HG02798 (cell line): Measurements from ENCODE around the gene CFI.
A peak's percentile ranks its signal among the peaks of the same experiment; 100 is the strongest.

Experiments used
- ATAC-seq: cut with Tn5 transposase; IDR thresholded peaks from one replicate; pipeline ENCODE4 v1.9.1; 2021; ENCODE audit warnings: mild to moderate bottlenecking; ENCODE audit not compliant: unreplicated experiment, poor library complexity

Gene CFI

DNA sequence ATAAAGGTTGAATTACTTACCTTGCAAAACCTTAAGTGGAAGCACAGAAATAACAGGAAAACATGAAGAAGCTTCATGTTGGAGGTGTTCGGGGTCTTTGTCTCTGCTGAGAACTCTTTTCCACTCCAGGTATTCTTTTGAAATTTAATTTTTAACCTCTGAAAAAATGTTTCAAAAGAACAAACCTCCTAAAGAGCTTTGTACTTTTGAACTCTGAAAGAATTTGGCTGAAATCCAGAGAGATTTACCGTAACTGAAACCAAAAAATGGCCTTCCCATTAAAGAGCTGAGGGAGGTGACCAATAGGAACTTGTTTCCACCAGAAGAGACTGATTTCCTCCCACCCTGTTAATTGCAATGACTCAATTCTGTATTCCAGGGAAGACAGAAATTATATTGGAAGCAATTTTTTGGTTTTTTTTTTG lies at the start of gene CFI:
Gene CFI, minus strand, starts transcription at position 105 of the 425 bp plus-strand sequence. Its CDS starts 28 bp downstream, at position 77.
- no peak for ATAC-seq

DNA sequence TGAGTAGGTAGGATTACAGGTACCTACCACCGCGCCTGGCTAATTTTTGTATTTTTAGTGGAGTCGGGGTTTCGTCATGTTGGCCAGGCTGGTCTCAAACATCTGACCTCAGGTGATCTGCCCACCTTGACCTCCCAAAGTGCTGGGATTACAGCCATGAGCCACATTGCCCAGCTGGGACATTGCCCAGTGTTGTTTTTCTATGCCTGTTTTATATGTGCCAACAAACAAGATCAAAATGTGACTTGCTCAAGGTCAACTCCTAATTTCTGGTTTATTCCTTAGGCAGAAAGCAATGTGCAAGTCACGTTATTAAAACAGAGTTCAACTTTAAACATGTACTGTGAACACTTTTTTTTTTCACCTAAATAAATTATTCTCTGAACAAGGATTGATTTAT lies 48.8 kb upstream of the CFI start:
- no peak for ATAC-seq

- no peak for ATAC-seq
These were observed 46.7 kb upstream of the CFI start for GRCh38 chr4:109848501-109848900.

GRCh38 chr4:109847896-109848442 lies 46.2 kb upstream of the CFI start, which contains the start of gene LRIT3:
Gene LRIT3, plus strand, starts transcription at chr4:109848107. Its CDS starts 95 bp downstream, at chr4:109848202.
- ATAC-seq = no peak

GRCh38 chr4:109846395-109847098 lies 44.7 kb upstream of the CFI start:
- ATAC-seq = no peak

DNA sequence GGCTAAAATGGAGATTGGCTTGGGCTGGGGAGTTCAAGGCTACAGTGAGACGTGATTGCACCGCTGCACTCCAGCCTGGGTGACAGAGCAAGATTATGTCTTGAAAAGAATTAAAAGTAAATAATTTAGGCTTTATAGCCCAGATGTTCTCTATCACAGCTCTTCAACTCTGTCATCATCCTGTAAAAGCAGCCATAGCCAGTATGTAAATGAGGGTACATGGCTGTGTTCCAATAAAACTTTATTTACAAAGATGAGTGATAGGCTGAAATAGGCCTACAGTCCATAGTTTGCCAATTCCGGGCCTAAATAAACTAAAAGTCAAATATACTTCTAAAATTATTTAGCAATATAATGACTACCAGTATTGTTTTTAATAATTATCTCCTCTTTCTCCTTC lies 35.2 kb upstream of the CFI start:
- no peak for ATAC-seq

- ATAC-seq = no peak
These were observed 32.0 kb upstream of the CFI start for GRCh38 chr4:109833756-109834155.

DNA sequence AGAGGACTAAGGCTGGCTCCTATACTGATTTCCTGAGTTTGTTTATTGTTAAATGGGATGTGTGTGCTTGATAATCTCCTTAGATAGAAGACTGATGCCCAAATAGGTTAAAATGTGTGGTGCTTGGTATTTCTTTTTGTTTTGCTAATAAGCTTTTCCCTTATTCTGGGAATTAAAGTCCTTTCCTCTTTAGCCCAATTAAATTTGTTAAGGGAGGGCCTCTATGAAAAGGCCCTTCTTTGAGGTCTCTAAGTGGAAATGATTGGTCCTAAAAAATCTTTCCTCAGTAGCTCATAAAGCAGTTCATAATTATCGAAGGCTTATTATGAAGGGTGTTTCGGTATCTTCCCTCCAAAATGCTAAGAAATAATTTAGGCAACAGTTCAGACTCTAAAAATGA lies 25.9 kb upstream of the CFI start, which contains the start of gene RRH:
Gene RRH, plus strand, starts transcription at position 301 of the 400 bp plus-strand sequence. Its CDS starts 56 bp downstream, at position 357.
- no peak for ATAC-seq

DNA sequence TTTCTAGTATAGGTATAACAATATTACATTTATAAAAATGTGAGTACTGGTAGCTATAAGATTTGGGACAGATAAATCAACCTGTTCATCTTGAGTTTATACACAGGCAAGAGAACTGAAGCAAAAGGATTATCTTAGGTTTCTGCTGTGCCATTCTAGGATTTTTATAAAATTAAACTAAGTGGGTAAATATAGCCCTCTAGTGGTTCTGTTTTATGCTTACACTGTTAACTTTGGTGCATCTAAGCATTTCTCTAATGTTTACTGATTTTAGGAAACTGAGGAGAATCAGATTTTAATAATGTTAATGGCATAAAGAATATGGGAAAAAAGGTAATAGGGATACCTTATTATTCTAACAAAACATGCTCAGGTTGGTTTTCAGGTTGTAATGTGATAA lies 24.9 kb upstream of the CFI start:
- ATAC-seq = peak; percentile 70

DNA sequence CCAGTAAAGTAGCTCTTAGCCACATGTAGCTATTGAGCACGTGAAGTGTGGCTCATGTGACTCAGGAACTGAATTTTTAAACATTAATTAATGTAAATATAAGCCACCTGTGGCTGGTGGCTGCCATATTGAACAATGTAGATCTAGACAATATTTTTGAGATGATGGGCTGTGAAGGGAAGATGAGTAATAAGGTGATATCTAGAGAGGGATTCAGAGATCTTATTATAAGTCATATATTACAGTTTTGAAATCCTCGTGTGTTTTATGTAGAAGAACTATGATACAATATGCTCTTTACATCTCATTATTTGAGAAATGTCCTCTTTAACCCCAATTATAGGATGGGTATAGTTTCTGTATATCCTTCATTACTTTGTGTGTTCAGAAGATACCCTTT lies 19.4 kb upstream of the CFI start:
- ATAC-seq = no peak

GRCh38 chr4:109820563-109820962 lies 18.8 kb upstream of the CFI start:
- ATAC-seq = no peak

DNA sequence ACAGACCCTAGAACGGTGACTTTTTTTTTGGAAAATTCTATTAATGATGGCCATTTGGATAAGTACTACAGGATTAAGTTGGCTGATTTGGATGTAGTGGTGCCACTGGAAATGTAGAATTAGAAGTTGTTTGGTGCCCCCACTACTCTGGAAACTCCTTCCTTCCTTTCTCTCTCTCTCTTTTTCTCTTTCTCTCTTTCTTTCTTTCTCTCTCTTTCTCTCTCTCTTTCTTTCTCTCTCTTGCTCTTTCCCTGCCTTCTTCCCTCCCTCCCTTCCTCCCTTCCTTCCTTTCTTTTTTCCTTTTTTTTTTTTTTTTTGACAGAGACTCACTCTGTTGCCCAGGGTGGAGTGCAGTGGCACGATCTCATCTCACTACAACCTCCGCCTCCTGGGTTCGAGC lies 16.5 kb upstream of the CFI start:
- ATAC-seq = no peak

DNA sequence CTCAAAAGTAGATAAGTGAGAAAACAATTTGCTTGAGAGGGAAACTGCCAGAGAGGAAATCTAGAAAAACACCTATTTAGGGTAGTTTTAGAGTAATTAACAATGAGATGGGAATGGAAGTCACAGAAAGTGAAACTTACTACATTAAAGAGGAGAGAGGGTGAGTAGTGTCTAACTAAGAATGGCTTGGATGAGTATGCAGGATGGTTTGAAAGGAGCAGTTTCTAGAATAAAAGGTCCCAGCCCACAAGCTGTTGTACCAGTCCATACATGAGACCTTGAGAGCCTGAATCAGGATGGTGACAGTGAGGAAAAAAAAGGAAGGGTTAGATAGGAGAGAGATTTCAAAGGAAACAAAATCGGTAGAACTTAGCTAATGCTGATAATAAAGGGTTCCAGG lies 15.1 kb upstream of the CFI start:
- ATAC-seq = no peak

DNA sequence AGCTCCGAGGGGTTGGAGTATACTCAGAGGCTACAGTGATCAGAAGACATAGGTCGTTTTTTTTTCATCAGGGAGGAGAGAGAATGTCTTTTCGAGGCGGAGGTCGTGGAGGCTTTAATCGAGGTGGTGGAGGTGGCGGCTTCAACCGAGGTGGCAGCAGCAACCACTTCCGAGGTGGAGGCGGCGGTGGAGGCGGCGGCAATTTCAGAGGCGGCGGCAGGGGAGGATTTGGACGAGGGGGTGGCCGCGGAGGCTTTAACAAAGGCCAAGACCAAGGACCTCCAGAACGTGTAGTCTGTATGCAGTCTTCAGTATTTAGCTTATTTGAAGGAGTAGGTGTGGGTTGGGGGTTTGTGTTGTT lies 14.3 kb upstream of the CFI start:
- no peak for ATAC-seq

DNA sequence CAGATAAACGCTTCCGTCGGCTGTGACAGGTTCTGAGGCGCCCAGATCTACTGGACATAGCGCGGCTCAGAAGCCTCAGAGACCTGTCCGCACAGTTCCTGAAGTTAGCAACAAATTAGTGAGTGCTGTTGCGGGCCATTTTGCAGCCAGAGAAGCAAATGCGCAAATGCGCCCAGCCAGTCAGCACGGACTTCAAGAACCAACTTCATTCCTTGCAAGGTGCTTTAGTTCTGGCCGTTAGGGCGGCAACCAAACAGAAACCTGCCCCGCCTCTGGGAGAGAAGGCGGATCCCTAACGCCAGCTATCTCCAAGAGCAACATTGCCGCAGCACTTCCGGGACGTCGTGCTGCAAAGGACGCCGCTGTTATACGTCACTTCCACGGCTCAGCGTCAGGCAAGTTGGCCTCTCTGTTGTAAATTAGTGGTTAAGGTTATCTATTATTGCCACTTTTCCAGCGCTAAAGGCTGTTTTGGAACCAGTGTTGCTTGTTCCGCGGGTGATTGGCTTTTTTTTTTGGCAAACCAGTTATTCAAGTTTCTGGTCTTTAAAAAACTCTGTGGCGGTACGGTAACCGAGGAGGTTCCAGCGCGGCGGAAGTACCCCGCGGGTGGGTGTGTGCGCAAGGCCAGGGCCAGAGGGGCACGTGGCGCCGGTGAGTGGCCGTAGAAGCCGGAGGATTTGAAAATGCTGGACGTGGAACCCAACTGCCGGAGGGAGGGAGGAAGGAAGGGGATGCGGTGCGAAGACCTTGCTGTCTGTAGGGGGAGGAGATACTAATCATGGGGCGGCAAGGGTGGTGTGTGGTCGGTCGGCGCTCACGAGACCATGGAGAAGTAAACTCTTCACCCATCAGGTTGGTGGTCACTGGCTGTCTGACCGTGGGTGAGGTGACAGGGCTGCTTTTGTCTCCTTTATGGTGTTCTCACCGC lies 13.6 kb upstream of the CFI start, which contains the start of gene GAR1:
Gene GAR1, plus strand, starts transcription at position 612 of the 931 bp plus-strand sequence. CDS start 403 bp downstream, outside the sequence.
- peak; percentile 100 for ATAC-seq

GRCh38 chr4:109811707-109812106 lies 9.9 kb upstream of the CFI start:
- no peak for ATAC-seq

- no peak for ATAC-seq
These were observed 9.0 kb upstream of the CFI start for GRCh38 chr4:109810552-109811387.

GRCh38 chr4:109809655-109810054 lies 7.9 kb upstream of the CFI start:
- ATAC-seq = no peak

GRCh38 chr4:109803924-109804571 lies 2.2 kb upstream of the CFI start:
- peak; percentile 65 for ATAC-seq
